Loucy (cell line): Measurements from ENCODE around the gene SGK1.

Source experiments
- H2AFZ ChIP-seq: fragments of 200-600 bp; sonication (generic); 2 replicates; pipeline ENCODE4 v1.6.0; 2016; ENCODE audit warnings: antibody characterized with exemption, mild to moderate bottlenecking, low read length, moderate library complexity
- H3F3A ChIP-seq: fragments of 200-600 bp; 2 replicates; pipeline ENCODE4 v1.6.0; 2016; ENCODE audit warnings: antibody characterized with exemption, low read depth, mild to moderate bottlenecking
- H3K27me3 ChIP-seq: fragments of 200-600 bp; sonication (generic); 2 replicates; pipeline ENCODE4 v1.6.1; 2014; ENCODE audit warnings: low read length, mild to moderate bottlenecking; ENCODE audit not compliant: insufficient read depth, poor library complexity, severe bottlenecking
- H3K36me3 ChIP-seq: fragments of 200-600 bp; sonication (generic); 2 replicates; pipeline ENCODE4 v1.6.1; 2016; ENCODE audit warnings: low read length; ENCODE audit not compliant: insufficient read depth
- H3K4me1 ChIP-seq: fragments of 200-600 bp; sonication (generic); 2 replicates; pipeline ENCODE4 v1.5.1; 2014; ENCODE audit warnings: low read length, mild to moderate bottlenecking; ENCODE audit not compliant: insufficient read depth, poor library complexity, severe bottlenecking
- H3K4me2 ChIP-seq: fragments of 200-600 bp; sonication (generic); 2 replicates; pipeline ENCODE4 v1.6.0; 2014; ENCODE audit warnings: antibody characterized with exemption, low read length, low read depth, mild to moderate bottlenecking; ENCODE audit not compliant: poor library complexity, severe bottlenecking
- H3K4me3 ChIP-seq: fragments of 200-600 bp; sonication (generic); 2 replicates; pipeline ENCODE4 v1.5.1; 2014; ENCODE audit warnings: low read length, mild to moderate bottlenecking, mixed read lengths; ENCODE audit not compliant: poor library complexity, severe bottlenecking
- H3K79me2 ChIP-seq: fragments of 200-600 bp; sonication (generic); 2 replicates; pipeline ENCODE4 v1.6.1; 2014; ENCODE audit warnings: low read length; ENCODE audit not compliant: insufficient read depth
- H3K9ac ChIP-seq: fragments of 200-600 bp; sonication (generic); 2 replicates; pipeline ENCODE4 v1.6.0; 2014; ENCODE audit warnings: mild to moderate bottlenecking, low read depth, low read length, moderate library complexity; ENCODE audit not compliant: poor library complexity, severe bottlenecking
- H3K9me2 ChIP-seq: fragments of 200-600 bp; sonication (generic); replicated peaks from 2 replicates; pipeline ENCODE4 v1.6.1; 2016; ENCODE audit warnings: low read depth, low read length, mixed read lengths
- H3K9me3 ChIP-seq: fragments of 200-600 bp; sonication (generic); 2 replicates; pipeline ENCODE4 v1.6.1; 2014; ENCODE audit warnings: mild to moderate bottlenecking, antibody characterized with exemption, low read length, low read depth; ENCODE audit not compliant: insufficient read depth
- H4K20me1 ChIP-seq: fragments of 200-600 bp; sonication (generic); 2 replicates; pipeline ENCODE4 v1.6.0; 2014; ENCODE audit warnings: antibody characterized with exemption, low read length, mild to moderate bottlenecking; ENCODE audit not compliant: insufficient read depth, poor library complexity, severe bottlenecking
- EZH2phosphoT487 ChIP-seq: fragments of 200-600 bp; IDR thresholded peaks from 2 replicates; pipeline ENCODE4 v1.6.1; 2018; ENCODE audit warnings: antibody characterized with exemption, mild to moderate bottlenecking, moderate library complexity, borderline replicate concordance
- TF ChIP-seq, protein P1 (sequence below): fragments of 200-600 bp; sonication (generic); conservative IDR thresholded peaks from 2 replicates; pipeline ENCODE4 v1.5.1; 2014; ENCODE audit warnings: mild to moderate bottlenecking, antibody characterized with exemption, low read length

SGK1 gene

DNA sequence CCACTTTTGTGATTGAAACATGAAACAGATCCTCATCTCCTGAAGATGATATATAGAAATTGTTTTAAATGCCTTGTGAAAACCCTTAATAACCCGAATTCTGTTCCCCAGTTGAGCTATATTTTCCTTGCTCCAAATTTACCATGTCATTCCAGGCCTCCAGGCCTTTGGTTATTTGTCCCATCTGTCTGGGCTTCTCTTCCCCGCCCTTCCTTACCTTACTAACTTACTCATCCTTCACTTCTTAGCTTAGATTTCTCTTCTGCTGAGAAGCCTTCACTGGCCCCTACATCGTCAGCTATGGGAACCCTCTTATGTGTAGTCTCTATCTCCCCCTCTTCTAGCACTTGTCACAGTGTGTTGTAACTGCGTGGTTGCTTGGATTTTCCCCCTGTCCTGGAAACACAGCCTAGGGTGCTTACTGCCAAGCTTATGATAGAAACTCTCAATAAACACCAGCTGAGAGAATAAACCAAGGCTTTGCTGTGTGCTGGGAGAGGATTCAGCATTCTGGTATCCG is 68.6 kb downstream of the SGK1 start:
- no peaks in the 10 kb centered on the region for H3K27me3 ChIP-seq
- H3K9me2 ChIP-seq = no peaks in the 10 kb centered on the region
- H3K9me3 ChIP-seq = no peaks in the 10 kb centered on the region
- H3F3A ChIP-seq = no peaks in the 10 kb centered on the region
- no peak overlapping the region for H3K9ac ChIP-seq
- H3K4me3 ChIP-seq = no peak overlapping the region
- H4K20me1 ChIP-seq = no peaks in the 10 kb centered on the region
- H3K36me3 ChIP-seq = no peaks in the 10 kb centered on the region
- no peak overlapping the region for H2AFZ ChIP-seq
- no peak overlapping the region for H3K4me2 ChIP-seq
- TF ChIP-seq, protein P1, sequence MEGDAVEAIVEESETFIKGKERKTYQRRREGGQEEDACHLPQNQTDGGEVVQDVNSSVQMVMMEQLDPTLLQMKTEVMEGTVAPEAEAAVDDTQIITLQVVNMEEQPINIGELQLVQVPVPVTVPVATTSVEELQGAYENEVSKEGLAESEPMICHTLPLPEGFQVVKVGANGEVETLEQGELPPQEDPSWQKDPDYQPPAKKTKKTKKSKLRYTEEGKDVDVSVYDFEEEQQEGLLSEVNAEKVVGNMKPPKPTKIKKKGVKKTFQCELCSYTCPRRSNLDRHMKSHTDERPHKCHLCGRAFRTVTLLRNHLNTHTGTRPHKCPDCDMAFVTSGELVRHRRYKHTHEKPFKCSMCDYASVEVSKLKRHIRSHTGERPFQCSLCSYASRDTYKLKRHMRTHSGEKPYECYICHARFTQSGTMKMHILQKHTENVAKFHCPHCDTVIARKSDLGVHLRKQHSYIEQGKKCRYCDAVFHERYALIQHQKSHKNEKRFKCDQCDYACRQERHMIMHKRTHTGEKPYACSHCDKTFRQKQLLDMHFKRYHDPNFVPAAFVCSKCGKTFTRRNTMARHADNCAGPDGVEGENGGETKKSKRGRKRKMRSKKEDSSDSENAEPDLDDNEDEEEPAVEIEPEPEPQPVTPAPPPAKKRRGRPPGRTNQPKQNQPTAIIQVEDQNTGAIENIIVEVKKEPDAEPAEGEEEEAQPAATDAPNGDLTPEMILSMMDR = no peak
- no peak for TF ChIP-seq EZH2phosphoT487
- H3K4me1 ChIP-seq = peaks cover 28% of the 10 kb centered on the region
- H3K79me2 ChIP-seq = no peaks in the 10 kb centered on the region

DNA sequence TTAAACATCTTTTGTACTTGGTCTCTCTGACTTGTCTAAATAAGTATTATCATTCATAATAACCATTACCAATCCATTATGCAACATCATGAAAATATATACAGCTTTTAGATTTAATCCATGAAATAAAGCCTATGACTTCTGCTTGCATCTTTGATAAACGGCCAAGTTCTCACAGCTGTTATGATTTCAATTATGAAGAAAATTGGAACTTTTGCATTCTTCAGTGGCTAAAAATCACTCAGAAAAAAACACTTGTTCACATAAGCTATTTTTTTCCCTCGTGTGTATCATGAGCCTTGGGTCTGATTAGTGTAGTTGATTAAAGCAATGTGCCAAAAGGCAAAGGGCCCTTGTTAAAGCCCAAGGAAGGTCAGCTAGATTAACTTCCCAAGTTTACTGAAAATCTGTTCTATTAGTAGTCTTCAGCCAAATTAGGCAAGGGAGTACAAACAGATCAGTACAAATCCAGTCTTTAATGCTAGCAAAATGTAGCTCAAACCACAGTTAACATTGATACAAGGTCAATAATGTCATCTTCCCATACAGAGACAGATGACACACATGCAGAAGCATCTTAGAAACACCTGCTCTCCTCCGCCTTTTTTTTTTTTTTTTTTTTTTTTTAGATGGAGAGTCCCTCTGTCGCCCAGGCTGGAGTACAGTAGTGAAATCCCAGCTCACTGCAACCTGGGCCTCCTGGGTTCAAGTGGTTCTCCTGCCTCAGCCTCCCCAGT is 69.9 kb downstream of the SGK1 start:
- TF ChIP-seq EZH2phosphoT487 = no peak
- TF ChIP-seq, protein P1 = no peak
- no peaks in the 10 kb centered on the region for H3K27me3 ChIP-seq
- no peaks in the 10 kb centered on the region for H3K79me2 ChIP-seq
- H3K4me1 ChIP-seq = peaks cover 28% of the 10 kb centered on the region
- no peak overlapping the region for H2AFZ ChIP-seq
- no peaks in the 10 kb centered on the region for H3F3A ChIP-seq
- no peaks in the 10 kb centered on the region for H3K9me2 ChIP-seq
- H3K4me2 ChIP-seq = peak overlapping the region; percentile 45
- H3K9ac ChIP-seq = no peak overlapping the region
- no peaks in the 10 kb centered on the region for H3K36me3 ChIP-seq
- H3K9me3 ChIP-seq = no peaks in the 10 kb centered on the region
- no peaks in the 10 kb centered on the region for H4K20me1 ChIP-seq
- H3K4me3 ChIP-seq = no peak overlapping the region

DNA sequence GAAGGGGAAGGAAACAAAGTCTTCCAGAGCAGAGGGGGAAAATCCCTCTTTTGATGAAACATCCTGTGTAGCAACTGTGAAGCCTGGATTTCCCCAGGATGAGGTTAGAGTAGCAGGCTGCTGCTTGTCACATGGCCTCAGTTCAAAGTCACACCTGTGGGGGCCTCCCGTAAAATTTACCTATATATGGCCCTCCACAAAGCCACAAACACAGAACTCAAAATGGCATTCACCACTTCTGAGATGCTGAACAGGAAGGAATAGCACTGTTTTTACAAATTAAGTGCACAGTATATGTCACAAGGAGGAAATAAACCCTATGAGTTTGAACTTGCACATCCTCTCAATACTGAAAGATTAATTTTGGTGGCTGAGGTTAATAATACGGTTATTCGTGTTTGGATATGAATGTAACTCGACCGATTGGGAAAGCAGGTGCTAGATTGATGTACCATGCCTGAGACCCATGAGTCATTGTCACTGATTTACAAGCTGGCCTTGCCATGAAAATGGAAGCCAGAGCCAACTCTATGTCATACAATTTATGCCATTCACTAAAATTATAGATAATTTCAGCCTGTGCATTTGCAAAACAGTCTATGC is 70.6 kb downstream of the SGK1 start:
- Histone ChIP-seq H4K20me1 (no peaks in the 10 kb centered on the region), H2AFZ (no peak overlapping the region), H3K79me2 (no peaks in the 10 kb centered on the region), H3K9ac (no peak overlapping the region), H3K9me2 (no peaks in the 10 kb centered on the region), H3K9me3 (no peaks in the 10 kb centered on the region), H3K4me2 (peak overlapping the region; percentile 45), H3K27me3 (no peaks in the 10 kb centered on the region), H3F3A (no peaks in the 10 kb centered on the region), H3K4me1 (peaks cover 28% of the 10 kb centered on the region), H3K4me3 (no peak overlapping the region), H3K36me3 (no peaks in the 10 kb centered on the region)
- TF ChIP-seq, protein P1 = no peak
- no peak for TF ChIP-seq EZH2phosphoT487
